Neural cell (in vitro differentiated cells): Measurements from ENCODE around the gene DDHD1. TPM values are rescaled to one million over a fixed set of nuclear protein-coding genes. Genes with fewer than 3 reads are reported as not detected.

Experiments
- H2AFZ ChIP-seq: fragments of 200-600, 300-800 bp; sonication (generic), shearing (Covaris generic); 2 replicates; pipeline ENCODE4 v1.6.0; 2014; ENCODE audit warnings: low read depth, mild to moderate bottlenecking, antibody characterized with exemption, low read length, moderate library complexity
- H3F3A ChIP-seq: fragments of 200-600 bp; shearing (Covaris generic); 2 replicates; pipeline ENCODE4 v1.6.1; 2016; ENCODE audit warnings: mild to moderate bottlenecking, moderate library complexity, mixed read lengths, antibody characterized with exemption, low read length; ENCODE audit not compliant: insufficient read depth, poor library complexity, severe bottlenecking
- H3K27ac ChIP-seq: fragments of 200-600, 300-800 bp; sonication (generic), shearing (Covaris generic); 2 replicates; pipeline ENCODE4 v1.5.1; 2014; ENCODE audit warnings: mild to moderate bottlenecking, low read length, moderate library complexity
- H3K27me3 ChIP-seq: fragments of 300-800, 200-600 bp; sonication (generic), shearing (Covaris generic); 2 replicates; pipeline ENCODE4 v1.6.0; 2014; ENCODE audit warnings: mild to moderate bottlenecking, low read depth, low read length, moderate library complexity; ENCODE audit not compliant: insufficient read depth
- H3K36me3 ChIP-seq: fragments of 300-800, 200-600 bp; sonication (generic), shearing (Covaris generic); 2 replicates; pipeline ENCODE4 v1.5.1; 2014; ENCODE audit warnings: mild to moderate bottlenecking, antibody characterized with exemption, low read length, moderate library complexity; ENCODE audit not compliant: insufficient read depth
- H3K4me2 ChIP-seq: fragments of 300-800, 200-600 bp; sonication (generic), shearing (Covaris generic); 2 replicates; pipeline ENCODE4 v1.6.0; 2014; ENCODE audit warnings: mild to moderate bottlenecking, low read length
- H3K4me3 ChIP-seq: fragments of 300-800, 200-600 bp; sonication (generic), shearing (Covaris generic); 2 replicates; pipeline ENCODE4 v1.5.1; 2014; ENCODE audit warnings: mild to moderate bottlenecking, low read length, moderate library complexity
- H3K79me2 ChIP-seq: fragments of 200-600 bp; shearing (Covaris generic); replicated peaks from 2 replicates; pipeline ENCODE4 v1.6.0; 2014; ENCODE audit warnings: mild to moderate bottlenecking, low read length, moderate library complexity; ENCODE audit not compliant: insufficient read depth
- H3K9ac ChIP-seq: fragments of 300-800, 200-600 bp; sonication (generic), shearing (Covaris generic); 2 replicates; pipeline ENCODE4 v1.6.1; 2016; ENCODE audit warnings: mild to moderate bottlenecking, low read length, mixed read lengths
- H3K9me2 ChIP-seq: fragments of 200-600 bp; shearing (Covaris generic); 2 replicates; pipeline ENCODE4 v1.6.1; 2016; ENCODE audit warnings: mild to moderate bottlenecking, low read length, mixed read lengths; ENCODE audit not compliant: insufficient read depth
- H3K9me3 ChIP-seq: fragments of 200-600, 300-800 bp; sonication (generic), shearing (Covaris generic); 2 replicates; pipeline ENCODE4 v1.6.1; 2016; ENCODE audit warnings: mild to moderate bottlenecking, mixed run types, low read length, moderate library complexity, mixed read lengths
- H4K20me1 ChIP-seq: fragments of 200-600 bp; shearing (Covaris generic); 2 replicates; pipeline ENCODE4 v1.6.1; 2016; ENCODE audit warnings: mild to moderate bottlenecking, mixed run types; ENCODE audit not compliant: insufficient read depth
- EP300 ChIP-seq: fragments of 450-650 bp; conservative IDR thresholded peaks from 2 replicates; pipeline ENCODE4 v1.6.1; 2014; ENCODE audit warnings: antibody characterized with exemption, mild to moderate bottlenecking, moderate library complexity; ENCODE audit not compliant: poor library complexity, severe bottlenecking
- EZH2 ChIP-seq: fragments of 200-600, 300-800 bp; shearing (Covaris generic), sonication (generic); IDR thresholded peaks from 2 replicates; pipeline ENCODE4 v1.6.1; 2014; ENCODE audit warnings: antibody characterized with exemption, low read length, borderline replicate concordance, mild to moderate bottlenecking; ENCODE audit not compliant: insufficient read depth, poor library complexity, severe bottlenecking
- MXI1 ChIP-seq: fragments of 450-650 bp; conservative IDR thresholded peaks from 2 replicates; pipeline ENCODE4 v1.6.1; 2014; ENCODE audit warnings: antibody characterized with exemption, mild to moderate bottlenecking; ENCODE audit not compliant: poor library complexity, severe bottlenecking
- POLR2AphosphoS5 ChIP-seq: IDR thresholded peaks from 2 replicates; pipeline ENCODE4 v1.6.1; 2012
- RAD21 ChIP-seq: fragments of 450-650 bp; conservative IDR thresholded peaks from 2 replicates; pipeline ENCODE4 v1.6.1; 2014; ENCODE audit warnings: antibody characterized with exemption, mild to moderate bottlenecking, moderate library complexity
- SMC3 ChIP-seq: fragments of 450-650 bp; conservative IDR thresholded peaks from 2 replicates; pipeline ENCODE4 v1.6.1; 2014; ENCODE audit warnings: antibody characterized with exemption, mild to moderate bottlenecking, moderate library complexity; ENCODE audit not compliant: poor library complexity
- TAF1 ChIP-seq: IDR thresholded peaks from 2 replicates; pipeline ENCODE4 v1.6.1; 2012; ENCODE audit warnings: low read depth
- polyA plus RNA-seq: library from polyadenylated mRNA; depleted of rRNA; stranded (reverse); fragments of >200 nt; gene quantifications from 2 replicates; pipeline ENCODE4 v1.2.3, GENCODE V29; 2014
- TF ChIP-seq, protein P1 (sequence below): fragments of 450-650 bp; IDR thresholded peaks from 2 replicates; pipeline ENCODE4 v1.5.1; 2014; ENCODE audit warnings: antibody characterized with exemption, mild to moderate bottlenecking, moderate library complexity; ENCODE audit not compliant: poor library complexity, severe bottlenecking
- TF ChIP-seq, protein P2 (sequence below): IDR thresholded peaks from 2 replicates; pipeline ENCODE4 v1.6.1; 2012; ENCODE audit warnings: borderline replicate concordance

DDHD1 gene
- polyA plus RNA-seq, 1 donor from 2014 or later = 13.9 TPM

DNA sequence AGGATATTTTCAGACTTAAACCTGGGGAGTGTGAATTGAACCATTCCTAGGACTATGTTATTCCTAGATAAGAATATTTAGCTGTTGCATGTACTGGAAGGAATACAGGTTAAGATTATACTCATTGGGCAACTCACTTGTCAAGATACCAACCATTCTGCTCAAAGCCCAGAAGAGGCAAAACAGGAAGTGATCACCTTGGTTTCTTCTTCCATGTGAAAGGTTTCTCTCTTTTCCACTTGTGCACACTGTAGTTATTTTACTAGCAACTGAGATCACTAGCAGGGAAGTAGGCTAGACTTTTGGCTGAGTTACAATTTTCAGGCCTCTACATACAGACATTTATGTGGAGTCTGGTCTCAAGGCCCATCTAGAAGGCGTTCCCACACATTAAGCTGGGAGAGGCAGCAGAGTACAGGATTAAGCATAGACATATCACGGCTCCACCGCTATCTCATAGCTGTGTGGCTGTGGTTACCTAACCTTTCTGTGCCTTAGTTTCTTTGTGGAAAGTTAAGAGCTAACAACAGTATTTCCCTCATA lies 118.4 kb downstream of the DDHD1 start:
- no peaks in the 10 kb centered on the region for H3K9me3 ChIP-seq
- TF ChIP-seq, protein P1, sequence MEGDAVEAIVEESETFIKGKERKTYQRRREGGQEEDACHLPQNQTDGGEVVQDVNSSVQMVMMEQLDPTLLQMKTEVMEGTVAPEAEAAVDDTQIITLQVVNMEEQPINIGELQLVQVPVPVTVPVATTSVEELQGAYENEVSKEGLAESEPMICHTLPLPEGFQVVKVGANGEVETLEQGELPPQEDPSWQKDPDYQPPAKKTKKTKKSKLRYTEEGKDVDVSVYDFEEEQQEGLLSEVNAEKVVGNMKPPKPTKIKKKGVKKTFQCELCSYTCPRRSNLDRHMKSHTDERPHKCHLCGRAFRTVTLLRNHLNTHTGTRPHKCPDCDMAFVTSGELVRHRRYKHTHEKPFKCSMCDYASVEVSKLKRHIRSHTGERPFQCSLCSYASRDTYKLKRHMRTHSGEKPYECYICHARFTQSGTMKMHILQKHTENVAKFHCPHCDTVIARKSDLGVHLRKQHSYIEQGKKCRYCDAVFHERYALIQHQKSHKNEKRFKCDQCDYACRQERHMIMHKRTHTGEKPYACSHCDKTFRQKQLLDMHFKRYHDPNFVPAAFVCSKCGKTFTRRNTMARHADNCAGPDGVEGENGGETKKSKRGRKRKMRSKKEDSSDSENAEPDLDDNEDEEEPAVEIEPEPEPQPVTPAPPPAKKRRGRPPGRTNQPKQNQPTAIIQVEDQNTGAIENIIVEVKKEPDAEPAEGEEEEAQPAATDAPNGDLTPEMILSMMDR = no peak
- no peak for TF ChIP-seq TAF1
- no peak for TF ChIP-seq RAD21
- no peak for TF ChIP-seq MXI1
- TF ChIP-seq POLR2AphosphoS5 = no peak
- TF ChIP-seq, protein P2, sequence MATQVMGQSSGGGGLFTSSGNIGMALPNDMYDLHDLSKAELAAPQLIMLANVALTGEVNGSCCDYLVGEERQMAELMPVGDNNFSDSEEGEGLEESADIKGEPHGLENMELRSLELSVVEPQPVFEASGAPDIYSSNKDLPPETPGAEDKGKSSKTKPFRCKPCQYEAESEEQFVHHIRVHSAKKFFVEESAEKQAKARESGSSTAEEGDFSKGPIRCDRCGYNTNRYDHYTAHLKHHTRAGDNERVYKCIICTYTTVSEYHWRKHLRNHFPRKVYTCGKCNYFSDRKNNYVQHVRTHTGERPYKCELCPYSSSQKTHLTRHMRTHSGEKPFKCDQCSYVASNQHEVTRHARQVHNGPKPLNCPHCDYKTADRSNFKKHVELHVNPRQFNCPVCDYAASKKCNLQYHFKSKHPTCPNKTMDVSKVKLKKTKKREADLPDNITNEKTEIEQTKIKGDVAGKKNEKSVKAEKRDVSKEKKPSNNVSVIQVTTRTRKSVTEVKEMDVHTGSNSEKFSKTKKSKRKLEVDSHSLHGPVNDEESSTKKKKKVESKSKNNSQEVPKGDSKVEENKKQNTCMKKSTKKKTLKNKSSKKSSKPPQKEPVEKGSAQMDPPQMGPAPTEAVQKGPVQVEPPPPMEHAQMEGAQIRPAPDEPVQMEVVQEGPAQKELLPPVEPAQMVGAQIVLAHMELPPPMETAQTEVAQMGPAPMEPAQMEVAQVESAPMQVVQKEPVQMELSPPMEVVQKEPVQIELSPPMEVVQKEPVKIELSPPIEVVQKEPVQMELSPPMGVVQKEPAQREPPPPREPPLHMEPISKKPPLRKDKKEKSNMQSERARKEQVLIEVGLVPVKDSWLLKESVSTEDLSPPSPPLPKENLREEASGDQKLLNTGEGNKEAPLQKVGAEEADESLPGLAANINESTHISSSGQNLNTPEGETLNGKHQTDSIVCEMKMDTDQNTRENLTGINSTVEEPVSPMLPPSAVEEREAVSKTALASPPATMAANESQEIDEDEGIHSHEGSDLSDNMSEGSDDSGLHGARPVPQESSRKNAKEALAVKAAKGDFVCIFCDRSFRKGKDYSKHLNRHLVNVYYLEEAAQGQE = no peak
- TF ChIP-seq EZH2 = no peak
- no peak for TF ChIP-seq EP300
- TF ChIP-seq SMC3 = no peak
- no peaks in the 10 kb centered on the region for H4K20me1 ChIP-seq
- H3K4me3 ChIP-seq = no peak overlapping the region
- no peak overlapping the region for H3K9ac ChIP-seq
- no peaks in the 10 kb centered on the region for H3K27me3 ChIP-seq
- H3K79me2 ChIP-seq = no peaks in the 10 kb centered on the region
- no peak overlapping the region for H2AFZ ChIP-seq
- H3K9me2 ChIP-seq = no peaks in the 10 kb centered on the region
- peaks cover 12% of the 10 kb centered on the region for H3K36me3 ChIP-seq
- H3K4me2 ChIP-seq = no peak overlapping the region
- H3F3A ChIP-seq = no peaks in the 10 kb centered on the region
- H3K27ac ChIP-seq = no peak overlapping the region

DNA sequence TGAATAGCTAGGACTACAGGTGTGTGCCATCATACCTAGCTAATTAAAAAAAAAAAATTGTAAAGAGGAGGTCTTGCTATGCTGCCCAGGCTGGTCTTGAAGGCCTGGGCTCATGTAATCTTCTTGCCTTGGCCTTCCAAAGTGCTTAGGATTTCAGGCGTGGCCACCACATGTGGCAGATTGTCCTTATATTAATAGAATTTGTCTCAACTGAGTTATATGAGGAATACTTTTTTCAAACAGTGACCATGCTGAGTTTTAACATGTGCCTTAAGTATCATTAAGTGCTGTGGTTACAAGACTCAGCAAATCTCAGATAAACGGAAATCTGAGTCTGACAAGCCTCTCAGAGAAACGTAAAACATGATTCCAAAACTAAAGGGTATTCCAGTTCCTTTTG lies 119.1 kb downstream of the DDHD1 start:
- H2AFZ ChIP-seq = no peak overlapping the region
- H3K27ac ChIP-seq = no peak overlapping the region
- H3F3A ChIP-seq = no peaks in the 10 kb centered on the region
- H3K27me3 ChIP-seq = no peaks in the 10 kb centered on the region
- no peaks in the 10 kb centered on the region for H3K9me2 ChIP-seq
- H3K9me3 ChIP-seq = no peaks in the 10 kb centered on the region
- no peak overlapping the region for H3K4me3 ChIP-seq
- H3K4me2 ChIP-seq = no peak overlapping the region
- no peak overlapping the region for H3K9ac ChIP-seq
- no peak for TF ChIP-seq MXI1
- TF ChIP-seq, protein P1 = no peak
- TF ChIP-seq EZH2 = no peak
- no peak for TF ChIP-seq SMC3
- TF ChIP-seq RAD21 = no peak
- no peak for TF ChIP-seq POLR2AphosphoS5
- H4K20me1 ChIP-seq = no peaks in the 10 kb centered on the region
- H3K79me2 ChIP-seq = no peaks in the 10 kb centered on the region
- peaks cover 8% of the 10 kb centered on the region for H3K36me3 ChIP-seq
